Endodermal cell (in vitro differentiated cells): ENCODE results near the gene CABP5. TPM values are rescaled to one million over a fixed set of nuclear protein-coding genes. Genes with fewer than 3 reads are reported as not detected.
"Not testable (repeated sequence)": the region's sequence is repeated elsewhere in the genome, so short reads cannot be mapped to it uniquely, and the experiment has no call there.

Experiments used
- DNase-seq: peaks from one replicate; pipeline ENCODE4 v3.0.0-alpha.2; 2017
- H3K27ac ChIP-seq: 2 replicates; pipeline ENCODE4 v1.5.1; 2013; ENCODE audit warnings: mild to moderate bottlenecking, low read depth, low read length, moderate library complexity
- H3K27me3 ChIP-seq: 2 replicates; pipeline ENCODE4 v1.6.1; 2013; ENCODE audit warnings: mild to moderate bottlenecking, low read length, moderate library complexity; ENCODE audit not compliant: insufficient read depth, control insufficient read depth, poor library complexity, severe bottlenecking
- H3K36me3 ChIP-seq: 2 replicates; pipeline ENCODE4 v1.7.0; 2013; ENCODE audit warnings: mild to moderate bottlenecking, low read length, moderate library complexity; ENCODE audit not compliant: control insufficient read depth, insufficient read depth
- H3K4me1 ChIP-seq: one replicate; pipeline ENCODE4 v1.7.0; 2013; ENCODE audit warnings: low read length; ENCODE audit not compliant: control insufficient read depth, insufficient read depth
- H3K4me3 ChIP-seq: 2 replicates; pipeline ENCODE4 v1.5.1; 2013; ENCODE audit warnings: mild to moderate bottlenecking, low read length, moderate library complexity
- H3K9ac ChIP-seq: 2 replicates; pipeline ENCODE4 v1.6.1; 2013; ENCODE audit warnings: mild to moderate bottlenecking, low read length, moderate library complexity; ENCODE audit not compliant: poor library complexity, severe bottlenecking; ENCODE audit errors: extremely low read depth
- H3K9me3 ChIP-seq: 2 replicates; pipeline ENCODE4 v1.6.1; 2013; ENCODE audit warnings: mild to moderate bottlenecking, low read length, moderate library complexity; ENCODE audit not compliant: control insufficient read depth
- H3K27ac Mint-ChIP-seq: 2 replicates; pipeline ENCODE4 v1.8.0; 2020; ENCODE audit warnings: mixed read lengths
- H3K27me3 Mint-ChIP-seq: 2 replicates; pipeline ENCODE4 v1.8.0; 2021; ENCODE audit warnings: mild to moderate bottlenecking, mixed read lengths; ENCODE audit not compliant: insufficient read depth
- H3K36me3 Mint-ChIP-seq: 2 replicates; pipeline ENCODE4 v1.8.0; 2020; ENCODE audit warnings: low read depth, mixed read lengths
- H3K4me1 Mint-ChIP-seq: 2 replicates; pipeline ENCODE4 v1.8.0; 2020; ENCODE audit warnings: mixed read lengths
- H3K4me3 Mint-ChIP-seq: 2 replicates; pipeline ENCODE4 v1.8.0; 2020; ENCODE audit warnings: mild to moderate bottlenecking, moderate library complexity, mixed read lengths
- H3K9me3 Mint-ChIP-seq: 2 replicates; pipeline ENCODE4 v1.8.0; 2020; ENCODE audit warnings: mild to moderate bottlenecking, mixed read lengths
- WGBS, 2 experiments: methylation state at CpG; one replicate each; pipeline versions ENCODE4 v1.1.5 to v1.1.7; 2013; ENCODE audit warnings: missing lambda C conversion rate in 2 of 2, mixed read lengths in 1 of 2; ENCODE audit not compliant: insufficient coverage in 1 of 2, insufficient read length in 1 of 2; 5-methylcytosine and 5-hydroxymethylcytosine counted together
- total RNA-seq, 2 donors: library from RNA; stranded (reverse); fragmentation: NEBNext Ultra II Directional in 1 of 2; extraction: Animal tissue kit (Norgen Biotek cat#: 25700) in 1 of 2; gene quantifications; 2 replicates in 1 of 2; 3 replicates in 1 of 2; pipeline ENCODE4 v1.2.1, GENCODE V29; 2021
- TF ChIP-seq, protein P1 (sequence below): fragments of 200-600 bp; sonication (generic); conservative IDR thresholded peaks from 2 replicates; pipeline ENCODE4 v1.5.0; 2021; ENCODE audit warnings: antibody characterized with exemption, mild to moderate bottlenecking

CABP5 gene
- total RNA-seq, 2 donors from 2014 or later: not detected

DNA sequence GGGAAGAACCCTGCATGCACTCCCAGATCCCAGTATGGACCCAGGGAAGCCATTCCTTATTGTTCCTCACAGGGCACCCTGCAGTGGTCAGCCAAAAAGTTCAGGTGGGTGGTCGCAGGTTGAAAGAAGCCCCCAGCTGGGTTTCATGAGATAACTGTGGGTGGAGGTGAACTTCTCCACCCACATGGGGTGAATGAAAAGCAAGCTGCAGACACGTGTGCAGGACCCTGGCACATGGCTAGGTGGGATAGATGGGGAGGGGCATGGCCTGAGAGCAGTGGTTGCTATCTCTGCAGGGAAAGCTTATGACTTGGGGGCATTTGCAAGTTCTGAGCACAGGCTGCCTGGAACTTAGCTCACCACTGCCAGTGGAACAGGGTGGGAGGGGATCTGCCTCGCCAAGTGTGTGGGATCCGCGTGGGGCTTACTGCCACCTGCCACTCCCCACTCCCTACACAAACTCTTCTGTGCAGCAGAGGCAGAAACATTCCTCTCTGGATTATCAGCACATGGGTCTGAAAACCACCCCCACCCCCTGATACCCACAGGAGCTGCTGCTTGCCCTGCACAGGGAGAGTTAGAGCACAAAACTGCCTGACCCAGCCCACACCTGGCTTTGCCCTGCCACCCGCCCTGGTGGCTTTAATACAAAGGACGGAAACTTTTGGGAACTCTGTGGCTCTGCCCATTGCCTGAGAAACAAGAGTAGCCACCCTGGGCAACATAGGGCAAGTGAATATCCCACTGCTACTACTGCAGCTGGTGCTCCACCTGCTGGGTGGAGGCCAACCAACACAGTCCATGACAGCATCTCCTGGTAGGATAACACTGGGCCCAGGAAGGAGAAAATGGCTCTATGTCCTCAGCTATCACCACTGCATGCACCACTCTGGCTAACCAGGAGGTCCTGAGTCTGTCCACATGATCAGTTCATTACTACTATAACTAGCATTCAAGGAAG lies 42.3 kb upstream of the CABP5 start:
- Mint-ChIP-seq H3K27ac (no peak overlapping the region), H3K27me3 (no peaks in the 10 kb centered on the region), H3K36me3 (no peaks in the 10 kb centered on the region), H3K4me1 (no peaks in the 10 kb centered on the region), H3K9me3 (peaks cover 9% of the 10 kb centered on the region), H3K4me3 (no peak overlapping the region)
- Histone ChIP-seq H3K4me1 (no peaks in the 10 kb centered on the region), H3K9me3 (no peaks in the 10 kb centered on the region), H3K4me3 (no peak overlapping the region), H3K27me3 (no peaks in the 10 kb centered on the region), H3K27ac (no peak overlapping the region), H3K36me3 (no peaks in the 10 kb centered on the region), H3K9ac (no peak overlapping the region)
- WGBS, 2 experiments: 78 to 96% methylated on average over 6 to 7 of the region's 7 CpGs
- TF ChIP-seq, protein P1, sequence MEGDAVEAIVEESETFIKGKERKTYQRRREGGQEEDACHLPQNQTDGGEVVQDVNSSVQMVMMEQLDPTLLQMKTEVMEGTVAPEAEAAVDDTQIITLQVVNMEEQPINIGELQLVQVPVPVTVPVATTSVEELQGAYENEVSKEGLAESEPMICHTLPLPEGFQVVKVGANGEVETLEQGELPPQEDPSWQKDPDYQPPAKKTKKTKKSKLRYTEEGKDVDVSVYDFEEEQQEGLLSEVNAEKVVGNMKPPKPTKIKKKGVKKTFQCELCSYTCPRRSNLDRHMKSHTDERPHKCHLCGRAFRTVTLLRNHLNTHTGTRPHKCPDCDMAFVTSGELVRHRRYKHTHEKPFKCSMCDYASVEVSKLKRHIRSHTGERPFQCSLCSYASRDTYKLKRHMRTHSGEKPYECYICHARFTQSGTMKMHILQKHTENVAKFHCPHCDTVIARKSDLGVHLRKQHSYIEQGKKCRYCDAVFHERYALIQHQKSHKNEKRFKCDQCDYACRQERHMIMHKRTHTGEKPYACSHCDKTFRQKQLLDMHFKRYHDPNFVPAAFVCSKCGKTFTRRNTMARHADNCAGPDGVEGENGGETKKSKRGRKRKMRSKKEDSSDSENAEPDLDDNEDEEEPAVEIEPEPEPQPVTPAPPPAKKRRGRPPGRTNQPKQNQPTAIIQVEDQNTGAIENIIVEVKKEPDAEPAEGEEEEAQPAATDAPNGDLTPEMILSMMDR: peak; percentile 54
- peak; percentile 62 for DNase-seq

DNA sequence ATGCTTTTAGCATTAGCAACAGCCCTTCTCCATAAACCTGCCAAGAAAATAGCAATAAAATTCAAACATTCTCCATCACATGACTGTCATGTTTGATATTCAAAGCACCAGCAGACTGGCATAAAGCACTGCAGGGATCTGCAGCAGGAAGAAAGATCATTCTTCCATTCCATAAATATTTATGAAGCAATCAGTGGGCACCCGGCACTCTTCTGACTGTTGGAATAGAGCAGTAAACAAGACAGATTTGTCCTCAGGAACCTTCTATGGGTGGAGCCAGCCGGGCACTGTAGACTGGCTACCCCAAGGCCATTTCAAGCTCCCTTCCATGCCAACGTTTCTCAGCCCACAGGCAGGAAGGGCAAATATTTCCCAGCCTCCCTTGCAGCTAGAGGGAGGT lies 41.2 kb upstream of the CABP5 start:
- no peaks in the 10 kb centered on the region for H3K27me3 Mint-ChIP-seq
- Histone ChIP-seq H3K27me3 (no peaks in the 10 kb centered on the region), H3K4me1 (no peaks in the 10 kb centered on the region), H3K4me3 (no peak overlapping the region), H3K9ac (no peak overlapping the region), H3K9me3 (no peaks in the 10 kb centered on the region), H3K27ac (no peak overlapping the region), H3K36me3 (no peaks in the 10 kb centered on the region)
- no peak overlapping the region for H3K4me3 Mint-ChIP-seq
- H3K27ac Mint-ChIP-seq: no peak overlapping the region
- DNase-seq: no peak
- WGBS, 2 experiments: 72 to 80% methylated on average over 2 to 3 of the region's 3 CpGs
- TF ChIP-seq, protein P1: no peak
- H3K36me3 Mint-ChIP-seq: no peaks in the 10 kb centered on the region
- H3K9me3 Mint-ChIP-seq: peaks cover 9% of the 10 kb centered on the region
- H3K4me1 Mint-ChIP-seq: no peaks in the 10 kb centered on the region

GRCh38 chr19:48081106-48081505 lies 37.2 kb upstream of the CABP5 start:
- H3K9ac ChIP-seq: no peak overlapping the region
- H3K4me3 ChIP-seq: no peak overlapping the region
- H3K27me3 ChIP-seq: no peaks in the 10 kb centered on the region
- no peak overlapping the region for H3K27ac Mint-ChIP-seq
- peaks cover 6% of the 10 kb centered on the region for H3K9me3 Mint-ChIP-seq
- no peaks in the 10 kb centered on the region for H3K4me1 ChIP-seq
- H3K27me3 Mint-ChIP-seq: no peaks in the 10 kb centered on the region
- no peaks in the 10 kb centered on the region for H3K9me3 ChIP-seq
- no peaks in the 10 kb centered on the region for H3K36me3 Mint-ChIP-seq
- no peak overlapping the region for H3K27ac ChIP-seq
- no peaks in the 10 kb centered on the region for H3K4me1 Mint-ChIP-seq
- no peak overlapping the region for H3K4me3 Mint-ChIP-seq
- WGBS, 2 experiments: 92 to 100% methylated on average over 2 to 4 of the region's 5 CpGs
- DNase-seq: no peak
- H3K36me3 ChIP-seq: no peaks in the 10 kb centered on the region
- TF ChIP-seq, protein P1: no peak

- H3K9ac ChIP-seq, H3K4me3 ChIP-seq, H3K9me3 Mint-ChIP-seq, H3K4me1 ChIP-seq, DNase-seq, H3K27me3 Mint-ChIP-seq, H3K36me3 ChIP-seq, H3K27me3 ChIP-seq, H3K9me3 ChIP-seq, H3K4me3 Mint-ChIP-seq, H3K4me1 Mint-ChIP-seq, H3K27ac ChIP-seq, H3K36me3 Mint-ChIP-seq, H3K27ac Mint-ChIP-seq: not testable (repeated sequence)
- 89 to 100% methylated on average over 2 to 3 of the region's 3 CpGs for WGBS, 2 experiments
Observed at GRCh38 chr19:48070177-48070769, 26.4 kb upstream of the CABP5 start.
